ENCODE measurements around the gene RNF187.

Gene RNF187

DNA sequence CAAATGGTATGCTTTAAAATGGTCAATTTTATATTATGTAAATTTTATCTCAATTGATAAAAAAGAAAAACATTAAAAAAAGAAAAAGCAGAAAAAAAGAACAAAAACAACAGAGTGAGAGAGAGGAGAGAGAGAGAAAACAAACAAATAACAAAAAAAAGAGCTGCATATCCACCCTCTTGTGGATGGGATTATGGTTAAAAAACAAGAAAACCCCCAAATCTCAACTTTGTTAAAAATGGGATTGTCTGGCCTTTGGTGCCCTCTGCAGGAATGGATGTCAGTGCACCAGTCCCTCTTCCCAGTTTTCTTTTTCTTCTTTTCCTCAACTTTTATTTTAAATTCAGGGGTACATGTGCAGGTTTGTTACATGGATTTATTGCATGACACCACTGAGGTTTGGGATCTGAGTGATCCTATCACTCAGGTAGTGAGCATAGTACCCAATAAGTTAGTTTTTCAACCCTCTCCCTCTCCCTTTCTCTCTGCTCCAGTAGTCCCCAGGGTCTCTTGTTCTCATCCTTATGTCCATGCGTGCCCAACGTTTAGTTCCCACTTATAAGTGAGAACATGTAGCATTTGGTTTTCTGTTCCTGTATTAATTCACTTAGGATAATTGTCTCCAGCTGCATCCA is 28.1 kb downstream of the RNF187 start:
- DNase-seq (ENCODE audit: low read depth) = no peak
- H3K4me3 ChIP-seq (ENCODE audit: low read depth, low read length) = no peak overlapping the region
- TF ChIP-seq, protein P1, sequence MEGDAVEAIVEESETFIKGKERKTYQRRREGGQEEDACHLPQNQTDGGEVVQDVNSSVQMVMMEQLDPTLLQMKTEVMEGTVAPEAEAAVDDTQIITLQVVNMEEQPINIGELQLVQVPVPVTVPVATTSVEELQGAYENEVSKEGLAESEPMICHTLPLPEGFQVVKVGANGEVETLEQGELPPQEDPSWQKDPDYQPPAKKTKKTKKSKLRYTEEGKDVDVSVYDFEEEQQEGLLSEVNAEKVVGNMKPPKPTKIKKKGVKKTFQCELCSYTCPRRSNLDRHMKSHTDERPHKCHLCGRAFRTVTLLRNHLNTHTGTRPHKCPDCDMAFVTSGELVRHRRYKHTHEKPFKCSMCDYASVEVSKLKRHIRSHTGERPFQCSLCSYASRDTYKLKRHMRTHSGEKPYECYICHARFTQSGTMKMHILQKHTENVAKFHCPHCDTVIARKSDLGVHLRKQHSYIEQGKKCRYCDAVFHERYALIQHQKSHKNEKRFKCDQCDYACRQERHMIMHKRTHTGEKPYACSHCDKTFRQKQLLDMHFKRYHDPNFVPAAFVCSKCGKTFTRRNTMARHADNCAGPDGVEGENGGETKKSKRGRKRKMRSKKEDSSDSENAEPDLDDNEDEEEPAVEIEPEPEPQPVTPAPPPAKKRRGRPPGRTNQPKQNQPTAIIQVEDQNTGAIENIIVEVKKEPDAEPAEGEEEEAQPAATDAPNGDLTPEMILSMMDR (IDR thresholded peaks at IDR 0.05; ENCODE audit: control insufficient read depth, extremely low read depth, insufficient read depth) = peak; percentile 76

- no peak for DNase-seq (ENCODE audit: low read depth)
- H3K4me3 ChIP-seq (ENCODE audit: low read depth, low read length) = no peak overlapping the region
- TF ChIP-seq, protein P1 (IDR thresholded peaks at IDR 0.05; ENCODE audit: control insufficient read depth, extremely low read depth, insufficient read depth) = no peak
These were observed 30.5 kb downstream of the RNF187 start for GRCh38 chr1:228517655-228518054.

GRCh38 chr1:228527596-228527995 is 40.4 kb downstream of the RNF187 start:
- TF ChIP-seq, protein P1 (IDR thresholded peaks at IDR 0.05; ENCODE audit: control insufficient read depth, extremely low read depth, insufficient read depth) = no peak
- no peak overlapping the region for H3K4me3 ChIP-seq (ENCODE audit: low read depth, low read length)
- no peak for DNase-seq (ENCODE audit: low read depth)

DNA sequence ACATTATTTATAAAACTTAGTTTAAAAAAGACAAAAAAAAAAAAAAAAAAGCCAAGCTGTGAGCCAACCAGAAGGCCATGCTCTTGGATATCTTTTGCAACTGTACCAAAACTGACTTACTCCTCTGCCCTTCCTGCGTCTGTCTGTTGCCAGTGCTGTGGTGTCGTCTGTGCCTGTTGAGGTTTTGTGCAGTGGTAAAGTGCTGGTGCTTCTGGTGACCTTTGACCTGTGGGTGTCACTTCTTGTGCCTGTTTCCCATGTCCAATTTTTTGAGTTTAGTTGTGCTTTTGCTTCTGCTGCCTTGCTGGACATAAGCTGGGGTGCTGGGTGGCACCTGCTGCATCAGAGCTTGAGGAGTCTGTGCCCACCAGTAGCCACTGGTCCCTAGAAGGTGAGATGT is 41.4 kb downstream of the RNF187 start:
- no peak overlapping the region for H3K4me3 ChIP-seq (ENCODE audit: low read depth, low read length)
- DNase-seq (ENCODE audit: low read depth) = no peak
- TF ChIP-seq, protein P1 (IDR thresholded peaks at IDR 0.05; ENCODE audit: control insufficient read depth, extremely low read depth, insufficient read depth) = no peak

DNA sequence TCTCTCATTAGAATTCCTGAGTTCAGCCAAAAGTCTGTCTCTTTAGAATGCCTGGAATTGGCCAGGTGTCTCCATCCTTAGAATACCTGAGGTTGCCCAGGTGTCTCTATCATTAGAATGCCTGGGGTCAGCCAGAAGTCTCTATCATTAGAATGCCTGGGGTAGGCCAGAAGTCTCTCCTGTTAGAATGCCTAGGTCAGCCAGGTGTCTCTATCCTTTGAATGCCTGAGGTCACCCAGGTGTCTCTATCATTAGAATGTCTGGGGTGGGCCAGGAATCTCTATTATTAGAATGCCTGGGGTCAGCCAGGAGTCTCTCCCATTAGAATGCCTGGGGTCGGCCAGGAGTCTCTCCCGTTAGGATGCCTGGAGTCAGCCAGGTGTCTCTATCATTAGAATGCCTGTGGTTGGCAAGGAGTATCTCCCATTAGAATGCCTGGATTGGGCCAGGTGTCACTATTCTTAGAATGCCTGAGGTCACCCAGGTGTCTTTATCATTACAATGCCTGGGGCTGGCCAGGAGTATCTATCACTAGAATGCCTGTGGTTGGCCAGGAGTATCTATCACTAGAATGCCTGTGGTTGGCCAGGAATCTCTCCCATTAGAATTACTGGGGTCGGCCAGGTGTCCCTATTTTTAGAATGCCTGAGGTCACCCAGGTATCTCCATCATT is 43.0 kb downstream of the RNF187 start:
- TF ChIP-seq, protein P1 (IDR thresholded peaks at IDR 0.05; ENCODE audit: control insufficient read depth, extremely low read depth, insufficient read depth) = no peak
- no peak for DNase-seq (ENCODE audit: low read depth)

DNA sequence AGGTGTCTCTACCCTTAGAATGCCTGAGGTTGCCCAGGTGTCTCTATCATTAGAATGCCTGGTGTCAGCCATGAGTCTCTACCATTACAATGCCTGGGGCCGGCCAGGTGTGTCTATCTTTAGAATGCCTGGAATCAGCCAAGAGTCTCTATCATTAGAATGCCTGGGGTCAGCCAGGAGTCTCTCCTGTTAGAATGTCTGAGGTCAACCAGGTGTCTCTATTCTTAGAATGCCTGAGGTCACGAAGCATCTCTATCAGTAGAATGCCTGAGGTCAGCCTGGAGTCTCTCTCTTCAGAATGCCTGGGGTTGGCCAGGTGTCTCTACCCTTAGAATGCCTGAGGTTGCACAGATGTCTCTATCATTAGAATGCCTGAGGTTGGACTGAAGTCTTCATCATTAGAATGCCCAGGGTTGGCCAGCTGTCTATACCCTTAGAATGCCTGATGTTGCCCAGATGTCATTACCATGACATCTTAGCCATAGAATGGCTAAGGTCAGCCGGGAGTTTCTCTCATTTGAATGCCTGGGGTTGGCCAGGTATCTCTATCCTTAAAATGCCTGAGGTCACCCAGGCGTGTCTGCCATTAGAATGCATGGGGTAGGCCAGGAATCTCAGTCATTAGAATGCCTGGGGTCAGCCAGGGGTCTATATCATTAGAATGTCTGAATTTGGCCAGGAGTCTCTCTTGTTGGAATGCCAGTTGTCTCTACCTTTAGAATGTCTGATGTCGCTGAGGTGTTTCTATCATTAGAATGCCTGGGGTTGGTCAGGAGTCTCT is 44.0 kb downstream of the RNF187 start:
- no peak for DNase-seq (ENCODE audit: low read depth)
- TF ChIP-seq, protein P1 (IDR thresholded peaks at IDR 0.05; ENCODE audit: control insufficient read depth, extremely low read depth, insufficient read depth) = no peak
- H3K4me3 ChIP-seq (ENCODE audit: low read depth, low read length) = no peak overlapping the region

More for the DNA sequence above, 43.0 kb downstream of the RNF187 start:
- H3K4me3 ChIP-seq (ENCODE audit: low read depth, low read length) = no peak overlapping the region
